ENCODE measurements around the gene KCNN1.

Gene KCNN1

DNA sequence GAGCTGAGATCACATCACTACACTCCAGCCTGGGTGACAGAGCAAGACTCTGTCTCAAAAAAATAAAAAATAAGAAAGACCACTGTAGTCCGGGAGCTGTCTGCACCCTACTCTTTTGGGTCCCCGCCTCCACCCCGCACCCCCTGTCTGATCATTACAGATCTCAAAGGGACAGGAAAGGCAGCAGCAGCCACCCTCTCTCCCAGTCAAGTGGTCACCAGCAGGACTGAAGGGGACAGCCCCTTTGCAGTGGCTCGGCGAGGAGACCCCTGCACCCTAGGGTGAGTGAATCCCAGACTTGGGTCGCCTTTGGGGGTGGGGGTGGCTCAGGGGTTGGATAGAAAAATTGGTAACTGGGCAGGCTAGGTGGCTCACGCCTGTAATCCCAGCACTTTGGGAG lies 12.5 kb upstream of the KCNN1 start:
- TF ChIP-seq ZNF70 (CRISPR knock-in tag; IDR thresholded peaks at IDR 0.05) (no peak), TOX (CRISPR knock-in tag; IDR thresholded peaks at IDR 0.05; ENCODE audit: borderline replicate concordance) (no peak), CSDC2 (CRISPR knock-in tag; IDR thresholded peaks at IDR 0.05) (no peak), ZFP3 (CRISPR knock-in tag; IDR thresholded peaks at IDR 0.05) (no peak), ESRRG (CRISPR knock-in tag; IDR thresholded peaks at IDR 0.05) (no peak), ZC3H10 (CRISPR knock-in tag; IDR thresholded peaks at IDR 0.05) (no peak), ZFP30 (CRISPR knock-in tag; IDR thresholded peaks at IDR 0.05) (no peak), BACH2 (CRISPR knock-in tag; IDR thresholded peaks at IDR 0.05; ENCODE audit: borderline replicate concordance) (no peak), TCF4 (CRISPR knock-in tag; IDR thresholded peaks at IDR 0.05; ENCODE audit: borderline replicate concordance) (no peak)
- TF ChIP-seq, protein P1, sequence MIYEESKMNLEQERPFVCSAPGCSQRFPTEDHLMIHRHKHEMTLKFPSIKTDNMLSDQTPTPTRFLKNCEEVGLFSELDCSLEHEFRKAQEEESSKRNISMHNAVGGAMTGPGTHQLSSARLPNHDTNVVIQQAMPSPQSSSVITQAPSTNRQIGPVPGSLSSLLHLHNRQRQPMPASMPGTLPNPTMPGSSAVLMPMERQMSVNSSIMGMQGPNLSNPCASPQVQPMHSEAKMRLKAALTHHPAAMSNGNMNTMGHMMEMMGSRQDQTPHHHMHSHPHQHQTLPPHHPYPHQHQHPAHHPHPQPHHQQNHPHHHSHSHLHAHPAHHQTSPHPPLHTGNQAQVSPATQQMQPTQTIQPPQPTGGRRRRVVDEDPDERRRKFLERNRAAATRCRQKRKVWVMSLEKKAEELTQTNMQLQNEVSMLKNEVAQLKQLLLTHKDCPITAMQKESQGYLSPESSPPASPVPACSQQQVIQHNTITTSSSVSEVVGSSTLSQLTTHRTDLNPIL (CRISPR knock-in tag; IDR thresholded peaks at IDR 0.05; ENCODE audit: low read depth), result no peak
- TF ChIP-seq, protein P2, sequence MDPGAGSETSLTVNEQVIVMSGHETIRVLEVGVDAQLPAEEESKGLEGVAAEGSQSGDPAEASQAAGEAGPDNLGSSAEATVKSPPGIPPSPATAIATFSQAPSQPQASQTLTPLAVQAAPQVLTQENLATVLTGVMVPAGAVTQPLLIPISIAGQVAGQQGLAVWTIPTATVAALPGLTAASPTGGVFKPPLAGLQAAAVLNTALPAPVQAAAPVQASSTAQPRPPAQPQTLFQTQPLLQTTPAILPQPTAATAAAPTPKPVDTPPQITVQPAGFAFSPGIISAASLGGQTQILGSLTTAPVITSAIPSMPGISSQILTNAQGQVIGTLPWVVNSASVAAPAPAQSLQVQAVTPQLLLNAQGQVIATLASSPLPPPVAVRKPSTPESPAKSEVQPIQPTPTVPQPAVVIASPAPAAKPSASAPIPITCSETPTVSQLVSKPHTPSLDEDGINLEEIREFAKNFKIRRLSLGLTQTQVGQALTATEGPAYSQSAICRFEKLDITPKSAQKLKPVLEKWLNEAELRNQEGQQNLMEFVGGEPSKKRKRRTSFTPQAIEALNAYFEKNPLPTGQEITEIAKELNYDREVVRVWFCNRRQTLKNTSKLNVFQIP (CRISPR knock-in tag; IDR thresholded peaks at IDR 0.05; ENCODE audit: borderline replicate concordance, low read depth), result no peak
- no peak for ATAC-seq

GRCh38 chr19:17957149-17957849 lies 9.6 kb upstream of the KCNN1 start:
- TF ChIP-seq ESRRG (CRISPR knock-in tag; IDR thresholded peaks at IDR 0.05), result no peak
- TF ChIP-seq GLIS3 (CRISPR knock-in tag; IDR thresholded peaks at IDR 0.05), result no peak
- TF ChIP-seq, protein P3, sequence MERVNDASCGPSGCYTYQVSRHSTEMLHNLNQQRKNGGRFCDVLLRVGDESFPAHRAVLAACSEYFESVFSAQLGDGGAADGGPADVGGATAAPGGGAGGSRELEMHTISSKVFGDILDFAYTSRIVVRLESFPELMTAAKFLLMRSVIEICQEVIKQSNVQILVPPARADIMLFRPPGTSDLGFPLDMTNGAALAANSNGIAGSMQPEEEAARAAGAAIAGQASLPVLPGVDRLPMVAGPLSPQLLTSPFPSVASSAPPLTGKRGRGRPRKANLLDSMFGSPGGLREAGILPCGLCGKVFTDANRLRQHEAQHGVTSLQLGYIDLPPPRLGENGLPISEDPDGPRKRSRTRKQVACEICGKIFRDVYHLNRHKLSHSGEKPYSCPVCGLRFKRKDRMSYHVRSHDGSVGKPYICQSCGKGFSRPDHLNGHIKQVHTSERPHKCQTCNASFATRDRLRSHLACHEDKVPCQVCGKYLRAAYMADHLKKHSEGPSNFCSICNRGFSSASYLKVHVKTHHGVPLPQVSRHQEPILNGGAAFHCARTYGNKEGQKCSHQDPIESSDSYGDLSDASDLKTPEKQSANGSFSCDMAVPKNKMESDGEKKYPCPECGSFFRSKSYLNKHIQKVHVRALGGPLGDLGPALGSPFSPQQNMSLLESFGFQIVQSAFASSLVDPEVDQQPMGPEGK (CRISPR knock-in tag; IDR thresholded peaks at IDR 0.05; ENCODE audit: borderline replicate concordance), result no peak
- TF ChIP-seq, protein P1 (CRISPR knock-in tag; IDR thresholded peaks at IDR 0.05; ENCODE audit: low read depth), result no peak
- no peak for TF ChIP-seq ISL1 (CRISPR knock-in tag; IDR thresholded peaks at IDR 0.05)
- no peak for TF ChIP-seq CSDC2 (CRISPR knock-in tag; IDR thresholded peaks at IDR 0.05)
- no peak for TF ChIP-seq ARNTL (CRISPR knock-in tag; IDR thresholded peaks at IDR 0.05; ENCODE audit: borderline replicate concordance, low read depth)
- TF ChIP-seq ZFP3 (CRISPR knock-in tag; IDR thresholded peaks at IDR 0.05), result no peak
- no peak for TF ChIP-seq TOX (CRISPR knock-in tag; IDR thresholded peaks at IDR 0.05; ENCODE audit: borderline replicate concordance)
- no peak for TF ChIP-seq OSR1 (CRISPR knock-in tag; IDR thresholded peaks at IDR 0.05)
- TF ChIP-seq CSRNP3 (CRISPR knock-in tag; IDR thresholded peaks at IDR 0.05), result no peak
- TF ChIP-seq SNAI2 (CRISPR knock-in tag; IDR thresholded peaks at IDR 0.05), result no peak
- no peak for ATAC-seq

DNA sequence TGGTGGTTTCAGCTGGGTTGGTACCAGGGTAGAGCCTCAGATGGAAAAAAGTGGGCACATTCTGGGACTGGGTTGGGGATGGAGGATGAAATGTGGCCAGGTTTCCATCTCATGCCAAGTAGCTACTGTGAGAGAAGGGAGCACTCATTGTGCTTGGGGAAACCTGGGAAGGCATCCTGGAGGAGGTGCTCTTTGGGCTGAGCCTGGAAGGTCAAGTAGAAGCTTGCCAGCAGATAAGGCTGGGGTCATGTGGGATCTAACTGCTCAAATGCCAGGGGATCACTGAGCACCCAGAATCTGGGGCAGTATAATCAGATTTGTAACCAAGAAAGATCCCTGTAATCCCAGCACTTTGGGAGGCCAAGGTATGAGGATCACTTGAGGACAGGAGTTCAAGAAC lies 9.0 kb upstream of the KCNN1 start:
- no peak for ATAC-seq
- TF ChIP-seq ZFP3 (CRISPR knock-in tag; IDR thresholded peaks at IDR 0.05), result peak; percentile 91
- no peak for TF ChIP-seq ISL1 (CRISPR knock-in tag; IDR thresholded peaks at IDR 0.05)
- TF ChIP-seq TSHZ2 (CRISPR knock-in tag; IDR thresholded peaks at IDR 0.05), result no peak

All from SK-N-SH treated with all-trans-retinoic acid at 6 μM for 48 hours (cell line).